ENCODE data around the gene LIPC.

DNA sequence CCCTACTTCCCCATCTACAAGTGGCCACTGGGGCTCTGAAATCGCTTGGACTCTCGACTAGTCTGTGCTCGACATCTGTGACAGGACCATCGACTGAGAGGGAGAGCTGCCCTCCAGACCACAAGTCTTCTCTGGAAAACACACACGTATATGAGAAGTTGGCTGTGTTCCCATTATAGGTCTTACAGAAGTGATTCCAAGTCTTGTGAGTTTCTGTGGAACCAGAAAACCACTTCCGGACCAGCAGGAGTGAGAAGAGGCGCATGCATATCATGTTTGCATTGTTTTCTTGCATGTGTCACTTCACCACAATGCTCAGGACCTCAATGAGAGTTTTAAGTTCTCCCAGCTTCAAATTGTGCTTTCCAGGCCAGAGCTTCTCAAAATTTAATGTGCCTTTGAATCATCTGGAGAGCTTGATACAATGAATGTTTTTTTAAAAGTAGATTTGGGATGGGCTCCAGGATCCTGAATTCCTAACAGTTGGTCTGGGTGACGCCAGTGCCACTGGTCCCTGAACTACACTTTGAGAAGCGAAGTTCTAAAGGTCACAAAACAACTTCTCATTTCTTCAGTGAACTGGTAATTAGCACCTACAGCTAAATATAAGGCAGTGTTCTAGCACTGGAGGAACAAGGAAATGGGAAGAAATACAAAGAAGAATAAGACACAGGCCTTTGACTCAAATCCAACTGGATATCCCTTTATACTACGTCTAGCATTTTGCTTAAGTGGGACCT is 15.7 kb downstream of the LIPC start:
- TF ChIP-seq CEBPB (IDR thresholded peaks at IDR 0.05; ENCODE audit: low read depth, low read length) = no peak
- TF ChIP-seq MAZ (IDR thresholded peaks at IDR 0.05; ENCODE audit: borderline replicate concordance, low read depth, low read length) = no peak
- TF ChIP-seq, protein P1, sequence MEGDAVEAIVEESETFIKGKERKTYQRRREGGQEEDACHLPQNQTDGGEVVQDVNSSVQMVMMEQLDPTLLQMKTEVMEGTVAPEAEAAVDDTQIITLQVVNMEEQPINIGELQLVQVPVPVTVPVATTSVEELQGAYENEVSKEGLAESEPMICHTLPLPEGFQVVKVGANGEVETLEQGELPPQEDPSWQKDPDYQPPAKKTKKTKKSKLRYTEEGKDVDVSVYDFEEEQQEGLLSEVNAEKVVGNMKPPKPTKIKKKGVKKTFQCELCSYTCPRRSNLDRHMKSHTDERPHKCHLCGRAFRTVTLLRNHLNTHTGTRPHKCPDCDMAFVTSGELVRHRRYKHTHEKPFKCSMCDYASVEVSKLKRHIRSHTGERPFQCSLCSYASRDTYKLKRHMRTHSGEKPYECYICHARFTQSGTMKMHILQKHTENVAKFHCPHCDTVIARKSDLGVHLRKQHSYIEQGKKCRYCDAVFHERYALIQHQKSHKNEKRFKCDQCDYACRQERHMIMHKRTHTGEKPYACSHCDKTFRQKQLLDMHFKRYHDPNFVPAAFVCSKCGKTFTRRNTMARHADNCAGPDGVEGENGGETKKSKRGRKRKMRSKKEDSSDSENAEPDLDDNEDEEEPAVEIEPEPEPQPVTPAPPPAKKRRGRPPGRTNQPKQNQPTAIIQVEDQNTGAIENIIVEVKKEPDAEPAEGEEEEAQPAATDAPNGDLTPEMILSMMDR (conservative IDR thresholded peaks at IDR 0.05; ENCODE audit: low read depth, low read length) = no peak
- no peak for TF ChIP-seq POLR2A (IDR thresholded peaks at IDR 0.05; ENCODE audit: low read depth, low read length)
- no peak for TF ChIP-seq MXI1 (IDR thresholded peaks at IDR 0.05; ENCODE audit: borderline replicate concordance, low read depth, low read length)

Data from IMR-90 (cell line).